Measurements from ENCODE around the gene CD28. TPM values are rescaled to one million over a fixed set of nuclear protein-coding genes. Genes with fewer than 3 reads are reported as not detected.

The CD28 gene
- total RNA-seq, 1 donor from 2014 or later: 2.7 TPM

DNA sequence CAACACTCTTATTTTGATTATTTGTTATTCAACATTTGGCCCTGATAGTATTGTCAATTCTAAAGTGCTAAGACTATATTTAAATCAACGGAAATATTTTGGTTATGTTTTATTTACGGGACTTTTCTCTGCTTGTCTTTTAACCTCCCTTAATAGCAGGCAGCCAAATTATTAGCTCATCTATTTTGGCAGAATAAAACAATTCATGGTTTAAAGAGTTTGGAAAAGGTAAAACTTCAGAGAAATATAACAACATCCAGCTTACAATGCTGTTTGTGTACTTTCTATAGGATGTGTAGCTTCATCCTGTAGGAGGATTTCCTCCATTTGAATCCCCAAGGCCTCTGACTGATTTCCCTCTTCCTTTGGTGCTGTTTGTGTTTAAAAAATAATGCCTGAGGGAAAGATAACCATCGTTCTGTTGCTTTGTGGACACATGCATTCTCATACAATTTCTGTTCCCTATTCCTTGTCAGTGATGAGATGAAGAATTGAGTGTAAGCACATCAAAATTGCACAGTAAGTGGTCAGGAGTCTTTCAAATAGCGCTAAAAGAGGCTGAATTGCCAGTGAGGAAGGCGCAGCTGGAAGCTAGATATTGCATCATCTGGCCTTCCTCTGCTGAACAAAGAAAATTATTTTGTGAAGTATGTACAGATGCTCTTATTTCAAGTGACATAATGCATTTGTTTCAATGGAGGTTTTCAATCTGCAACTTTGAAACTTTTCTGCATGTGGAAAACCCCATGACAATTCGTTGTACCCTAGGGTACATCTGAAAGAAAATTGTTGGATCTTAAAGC is 80.3 kb downstream of the CD28 start:
- no peak for TF ChIP-seq POLR2A (IDR thresholded peaks at IDR 0.05)
- TF ChIP-seq, protein P1, sequence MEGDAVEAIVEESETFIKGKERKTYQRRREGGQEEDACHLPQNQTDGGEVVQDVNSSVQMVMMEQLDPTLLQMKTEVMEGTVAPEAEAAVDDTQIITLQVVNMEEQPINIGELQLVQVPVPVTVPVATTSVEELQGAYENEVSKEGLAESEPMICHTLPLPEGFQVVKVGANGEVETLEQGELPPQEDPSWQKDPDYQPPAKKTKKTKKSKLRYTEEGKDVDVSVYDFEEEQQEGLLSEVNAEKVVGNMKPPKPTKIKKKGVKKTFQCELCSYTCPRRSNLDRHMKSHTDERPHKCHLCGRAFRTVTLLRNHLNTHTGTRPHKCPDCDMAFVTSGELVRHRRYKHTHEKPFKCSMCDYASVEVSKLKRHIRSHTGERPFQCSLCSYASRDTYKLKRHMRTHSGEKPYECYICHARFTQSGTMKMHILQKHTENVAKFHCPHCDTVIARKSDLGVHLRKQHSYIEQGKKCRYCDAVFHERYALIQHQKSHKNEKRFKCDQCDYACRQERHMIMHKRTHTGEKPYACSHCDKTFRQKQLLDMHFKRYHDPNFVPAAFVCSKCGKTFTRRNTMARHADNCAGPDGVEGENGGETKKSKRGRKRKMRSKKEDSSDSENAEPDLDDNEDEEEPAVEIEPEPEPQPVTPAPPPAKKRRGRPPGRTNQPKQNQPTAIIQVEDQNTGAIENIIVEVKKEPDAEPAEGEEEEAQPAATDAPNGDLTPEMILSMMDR (IDR thresholded peaks at IDR 0.05): no peak
- TF ChIP-seq POLR2AphosphoS5 (IDR thresholded peaks at IDR 0.05; ENCODE audit: insufficient read depth in 1 of 2, low read depth in 1 of 2): peak in 1 of 2 donors; percentile 11
- Histone ChIP-seq H3K9me3 (no peaks in the 10 kb centered on the region), H3K4me1 (peaks cover 14% of the 10 kb centered on the region), H3K4me3 (no peak overlapping the region), H3K27me3 (no peaks in the 10 kb centered on the region), H3K36me3 (no peaks in the 10 kb centered on the region), H3K27ac (no peak overlapping the region)
- DNase-seq (ENCODE audit: extremely low spot score in 2 of 2): no peak
- intact Hi-C loops (cut with DNase I): no loop called here

DNA sequence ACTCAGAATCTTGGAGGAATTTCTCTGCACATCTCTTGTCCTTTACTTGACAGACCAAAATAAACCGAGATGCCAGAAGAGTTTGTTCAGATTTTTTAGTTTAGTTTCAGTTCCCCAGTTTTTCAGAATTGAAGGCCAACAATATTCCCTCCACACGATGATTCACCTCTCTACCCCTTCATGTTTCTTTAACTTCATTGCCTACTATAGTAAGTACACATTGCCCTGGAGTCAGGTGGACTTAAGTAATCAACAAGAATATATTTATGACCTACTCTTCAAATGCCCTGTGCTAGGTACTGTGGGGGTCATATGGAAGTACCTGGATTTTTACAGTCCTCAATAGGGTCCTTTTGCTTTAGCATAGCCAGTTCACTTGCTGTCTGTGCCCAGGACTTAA is 81.5 kb downstream of the CD28 start:
- intact Hi-C loops (cut with DNase I): no loop called here
- H3K4me3 ChIP-seq: no peak overlapping the region
- H3K36me3 ChIP-seq: no peaks in the 10 kb centered on the region
- peaks cover 7% of the 10 kb centered on the region for H3K4me1 ChIP-seq
- H3K9me3 ChIP-seq: no peaks in the 10 kb centered on the region
- no peak for TF ChIP-seq POLR2AphosphoS5 (IDR thresholded peaks at IDR 0.05; ENCODE audit: insufficient read depth in 1 of 2, low read depth in 1 of 2)
- TF ChIP-seq, protein P1 (IDR thresholded peaks at IDR 0.05): no peak
- TF ChIP-seq POLR2A (IDR thresholded peaks at IDR 0.05): no peak
- H3K27me3 ChIP-seq: no peaks in the 10 kb centered on the region
- H3K27ac ChIP-seq: no peak overlapping the region
- no peak for DNase-seq (ENCODE audit: extremely low spot score in 2 of 2)

Small RNA genes lying within 50 kb of the gene (small RNA-seq; reads per million reads assigned to genes)
- gene AC125238.1 (not detected), gene RNU6-474P (not detected)

Other genes starting within 250 kb of the CD28 start
- gene RAPH1, start 171.3 kb upstream of the CD28 start, total RNA-seq: 22.6 TPM
- gene CTLA4, start 161.1 kb downstream of the CD28 start, total RNA-seq: 7.9 TPM
- 1.7 TPM for gene ICOS, start 230.1 kb downstream of the CD28 start, total RNA-seq

All from vagina (tissue), 2 donors.